NT2/D1 (cell line): ENCODE data around the gene MSL1.
A peak's percentile ranks its signal among the peaks of the same experiment; 100 is the strongest.

ENCODE experiments used
- DNase-seq: peaks from one replicate; pipeline ENCODE4 v3.0.0-alpha.2; 2011; ENCODE audit warnings: low read depth, low spot score
- H3K27me3 ChIP-seq: 2 replicates; pipeline ENCODE4 v1.6.0; 2011; ENCODE audit warnings: mild to moderate bottlenecking; ENCODE audit not compliant: insufficient read length, insufficient read depth
- H3K36me3 ChIP-seq: 2 replicates; pipeline ENCODE4 v1.6.1; 2011; ENCODE audit warnings: mild to moderate bottlenecking, low read length, mixed read lengths; ENCODE audit not compliant: insufficient read depth, insufficient read length
- H3K4me1 ChIP-seq: 2 replicates; pipeline ENCODE4 v1.5.1; 2011; ENCODE audit not compliant: insufficient read depth, insufficient read length
- H3K4me3 ChIP-seq: 2 replicates; pipeline ENCODE4 v1.5.1; 2011; ENCODE audit warnings: low read depth; ENCODE audit not compliant: insufficient read length
- H3K9ac ChIP-seq: 2 replicates; pipeline ENCODE4 v1.6.0; 2011; ENCODE audit warnings: low read depth; ENCODE audit not compliant: insufficient read length
- H3K9me3 ChIP-seq: 2 replicates; pipeline ENCODE4 v1.5.1; 2011; ENCODE audit warnings: mild to moderate bottlenecking, low read length; ENCODE audit not compliant: insufficient read depth
- SUZ12 ChIP-seq: IDR thresholded peaks from 2 replicates; pipeline ENCODE4 v1.6.1; 2011; ENCODE audit not compliant: insufficient read length, insufficient read depth; ENCODE audit errors: extremely low read depth
- YY1 ChIP-seq: IDR thresholded peaks from 2 replicates; pipeline ENCODE4 v1.6.1; 2011; ENCODE audit not compliant: insufficient read length, insufficient read depth
- ZNF274 ChIP-seq: IDR thresholded peaks from 2 replicates; pipeline ENCODE4 v1.6.1; 2011; ENCODE audit warnings: mild to moderate bottlenecking, low read depth, low read length

The MSL1 gene

GRCh38 chr17:40075201-40075941 lies 46.4 kb upstream of the MSL1 start:
- Histone ChIP-seq H3K36me3 (peaks cover 9% of the 10 kb centered on the region), H3K4me3 (no peak overlapping the region), H3K4me1 (peaks cover 34% of the 10 kb centered on the region), H3K9me3 (no peaks in the 10 kb centered on the region), H3K27me3 (no peaks in the 10 kb centered on the region), H3K9ac (peak overlapping the region; percentile 51)
- DNase-seq: peak; percentile 69
- TF ChIP-seq YY1: no peak
- TF ChIP-seq ZNF274: no peak
- no peak for TF ChIP-seq SUZ12

- Histone ChIP-seq H3K9me3 (no peaks in the 10 kb centered on the region), H3K4me3 (no peak overlapping the region), H3K4me1 (peaks cover 31% of the 10 kb centered on the region), H3K27me3 (no peaks in the 10 kb centered on the region), H3K36me3 (peaks cover 9% of the 10 kb centered on the region), H3K9ac (peak overlapping the region; percentile 51)
- DNase-seq: no peak
- TF ChIP-seq ZNF274 (no peak), SUZ12 (no peak), YY1 (no peak)
Measured at GRCh38 chr17:40075942-40076498, 45.8 kb upstream of the MSL1 start.

GRCh38 chr17:40076591-40076990 lies 45.2 kb upstream of the MSL1 start:
- Histone ChIP-seq H3K4me1 (peaks cover 26% of the 10 kb centered on the region), H3K4me3 (no peak overlapping the region), H3K9me3 (no peaks in the 10 kb centered on the region), H3K36me3 (peaks cover 9% of the 10 kb centered on the region), H3K9ac (peak overlapping the region; percentile 33), H3K27me3 (no peaks in the 10 kb centered on the region)
- TF ChIP-seq ZNF274 (no peak), SUZ12 (no peak), YY1 (no peak)
- DNase-seq: no peak

GRCh38 chr17:40079545-40079944 lies 42.2 kb upstream of the MSL1 start:
- no peak for DNase-seq
- H3K9ac ChIP-seq: no peak overlapping the region
- no peaks in the 10 kb centered on the region for H3K9me3 ChIP-seq
- H3K4me3 ChIP-seq: no peak overlapping the region
- no peaks in the 10 kb centered on the region for H3K27me3 ChIP-seq
- H3K36me3 ChIP-seq: peaks cover 7% of the 10 kb centered on the region
- TF ChIP-seq YY1 (no peak), ZNF274 (no peak), SUZ12 (no peak)
- H3K4me1 ChIP-seq: peaks cover 17% of the 10 kb centered on the region

GRCh38 chr17:40084477-40084876 lies 37.3 kb upstream of the MSL1 start:
- Histone ChIP-seq H3K9ac (no peak overlapping the region), H3K36me3 (peaks cover 26% of the 10 kb centered on the region), H3K27me3 (no peaks in the 10 kb centered on the region), H3K4me1 (peaks cover 18% of the 10 kb centered on the region), H3K9me3 (no peaks in the 10 kb centered on the region), H3K4me3 (no peak overlapping the region)
- no peak for TF ChIP-seq YY1
- TF ChIP-seq ZNF274: no peak
- TF ChIP-seq SUZ12: no peak
- DNase-seq: no peak

GRCh38 chr17:40086150-40087044 lies 35.4 kb upstream of the MSL1 start:
- H3K9ac ChIP-seq: peak overlapping the region; percentile 36
- H3K27me3 ChIP-seq: no peaks in the 10 kb centered on the region
- H3K9me3 ChIP-seq: no peaks in the 10 kb centered on the region
- no peak overlapping the region for H3K4me3 ChIP-seq
- peaks cover 23% of the 10 kb centered on the region for H3K4me1 ChIP-seq
- no peak for DNase-seq
- H3K36me3 ChIP-seq: peaks cover 28% of the 10 kb centered on the region
- TF ChIP-seq SUZ12 (no peak), ZNF274 (no peak), YY1 (no peak)
